ENCODE data around the gene TSKS. TPM values are rescaled to one million over a fixed set of nuclear protein-coding genes. Genes with fewer than 3 reads are reported as not detected.

The TSKS gene
- total RNA-seq, 4 donors from 2014 or later = 0.36 to 14.2 (median 0.44) TPM

- no peak for ATAC-seq (ENCODE audit: low FRiP score)
- TF ChIP-seq CTCF (IDR thresholded peaks at IDR 0.05) = no peak
- DNase-seq (ENCODE audit: low spot score) = no peak
Measured at GRCh38 chr19:49773663-49774350, 10.7 kb upstream of the TSKS start.

GRCh38 chr19:49772850-49773432 lies 9.8 kb upstream of the TSKS start:
- DNase-seq (ENCODE audit: low spot score) (no peak), ATAC-seq (ENCODE audit: low FRiP score) (no peak)
- no peak for TF ChIP-seq CTCF (IDR thresholded peaks at IDR 0.05)

GRCh38 chr19:49771674-49772139 lies 8.6 kb upstream of the TSKS start:
- no peak for TF ChIP-seq CTCF (IDR thresholded peaks at IDR 0.05)
- no peak for ATAC-seq (ENCODE audit: low FRiP score)

GRCh38 chr19:49770529-49770928 lies 7.4 kb upstream of the TSKS start:
- DNase-seq (ENCODE audit: low spot score) (no peak), ATAC-seq (ENCODE audit: low FRiP score) (no peak)
- no peak for TF ChIP-seq CTCF (IDR thresholded peaks at IDR 0.05)

More at GRCh38 chr19:49771674-49772139, 8.6 kb upstream of the TSKS start:
- DNase-seq (ENCODE audit: low spot score) = no peak

GRCh38 chr19:49767967-49768581 lies 5.0 kb upstream of the TSKS start:
- TF ChIP-seq CTCF (IDR thresholded peaks at IDR 0.05) = no peak
- DNase-seq (ENCODE audit: low spot score) = no peak
- no peak for ATAC-seq (ENCODE audit: low FRiP score)

GRCh38 chr19:49767381-49767780 lies 4.3 kb upstream of the TSKS start:
- ATAC-seq (ENCODE audit: low FRiP score) (no peak), DNase-seq (ENCODE audit: low spot score) (no peak)
- no peak for TF ChIP-seq CTCF (IDR thresholded peaks at IDR 0.05)

Data from omental fat pad (tissue), 4 donors.